ENCODE measurements around the gene ZP4. TPM values are rescaled to one million over a fixed set of nuclear protein-coding genes. Genes with fewer than 3 reads are reported as not detected.

The ZP4 gene
- total and polyA plus RNA-seq, 9 of the 15 experiments (the other 6 are each of a cell fraction or from before 2014, with no cell fraction given) = not detected

DNA sequence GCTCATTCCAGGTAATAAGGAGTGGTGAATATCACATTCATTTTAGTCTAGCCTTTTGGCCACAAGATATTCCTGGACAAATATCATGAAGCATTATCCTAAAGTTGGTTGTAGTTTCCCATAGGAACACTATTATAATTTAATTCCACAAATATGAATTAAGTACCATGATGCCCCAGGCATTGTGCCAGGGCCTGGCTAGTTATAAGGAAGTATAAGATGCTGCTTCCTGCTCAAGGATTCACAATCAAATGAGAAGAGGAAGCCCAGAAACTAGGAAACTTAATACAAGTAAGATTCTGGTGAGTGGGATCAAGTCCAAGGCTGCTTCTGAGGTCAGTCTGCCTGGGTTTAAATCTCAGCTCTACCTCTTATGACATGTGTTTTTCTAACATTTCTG lies 30.6 kb upstream of the ZP4 start (continued):
- TF ChIP-seq XRCC5 (IDR thresholded peaks at IDR 0.05; ENCODE audit: low read depth, low read length) = no peak
- TF ChIP-seq, protein P1, sequence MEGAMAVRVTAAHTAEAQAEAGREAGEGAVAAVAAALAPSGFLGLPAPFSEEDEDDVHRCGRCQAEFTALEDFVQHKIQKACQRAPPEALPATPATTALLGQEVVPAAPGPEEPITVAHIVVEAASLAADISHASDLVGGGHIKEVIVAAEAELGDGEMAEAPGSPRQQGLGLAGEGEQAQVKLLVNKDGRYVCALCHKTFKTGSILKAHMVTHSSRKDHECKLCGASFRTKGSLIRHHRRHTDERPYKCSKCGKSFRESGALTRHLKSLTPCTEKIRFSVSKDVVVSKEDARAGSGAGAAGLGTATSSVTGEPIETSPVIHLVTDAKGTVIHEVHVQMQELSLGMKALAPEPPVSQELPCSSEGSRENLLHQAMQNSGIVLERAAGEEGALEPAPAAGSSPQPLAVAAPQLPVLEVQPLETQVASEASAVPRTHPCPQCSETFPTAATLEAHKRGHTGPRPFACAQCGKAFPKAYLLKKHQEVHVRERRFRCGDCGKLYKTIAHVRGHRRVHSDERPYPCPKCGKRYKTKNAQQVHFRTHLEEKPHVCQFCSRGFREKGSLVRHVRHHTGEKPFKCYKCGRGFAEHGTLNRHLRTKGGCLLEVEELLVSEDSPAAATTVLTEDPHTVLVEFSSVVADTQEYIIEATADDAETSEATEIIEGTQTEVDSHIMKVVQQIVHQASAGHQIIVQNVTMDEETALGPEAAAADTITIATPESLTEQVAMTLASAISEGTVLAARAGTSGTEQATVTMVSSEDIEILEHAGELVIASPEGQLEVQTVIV (CRISPR knock-in tag; IDR thresholded peaks at IDR 0.05; ENCODE audit: borderline replicate concordance) = no peak

DNA sequence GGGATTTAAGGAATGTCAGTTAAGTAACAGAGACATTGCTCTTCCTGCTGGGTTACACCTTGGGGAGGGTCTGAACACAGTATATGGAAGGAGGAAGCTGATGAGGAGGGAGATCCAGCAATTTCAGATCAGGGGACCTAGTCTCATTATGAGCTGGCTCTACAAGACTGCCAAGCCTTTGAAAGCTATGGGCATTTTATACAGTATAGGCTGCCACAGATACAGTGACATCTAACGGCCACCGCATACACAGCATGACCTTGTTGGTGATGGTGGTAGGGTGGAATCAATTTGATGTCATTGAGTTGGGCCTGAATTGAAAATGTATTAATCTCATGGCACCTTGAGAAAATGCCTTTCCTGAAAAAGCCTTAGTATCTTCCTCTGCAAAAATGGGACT lies 22.6 kb upstream of the ZP4 start:
- TF ChIP-seq SMARCB1 (IDR thresholded peaks at IDR 0.05; ENCODE audit: insufficient read length, low read depth) (no peak), TAF7 (tag; IDR thresholded peaks at IDR 0.05) (no peak), MIER1 (IDR thresholded peaks at IDR 0.05; ENCODE audit: low read depth) (no peak), MAFK (IDR thresholded peaks at IDR 0.05; ENCODE audit: low read length) (no peak), RCOR1 (IDR thresholded peaks at IDR 0.05; ENCODE audit: borderline replicate concordance in 1 of 2, low read depth in 2 of 2, low read length in 2 of 2) (no peak), MYC (IDR thresholded peaks at IDR 0.05; ENCODE audit: low read depth, low read length) (no peak), MYC (CRISPR knock-in tag; IDR thresholded peaks at IDR 0.05; ENCODE audit: borderline replicate concordance, low read depth) (no peak)
- Histone ChIP-seq H3K9me1 (ENCODE audit: control insufficient read depth, insufficient read depth, low read length) (no peaks in the 10 kb centered on the region), H3K4me1 (replicated peaks in 1 of 2; ENCODE audit: control insufficient read depth in 2 of 2, insufficient read depth in 2 of 2, low read length in 2 of 2) (no peaks in the 10 kb centered on the region), H3K36me3 (ENCODE audit: control insufficient read depth, insufficient read depth, low read length) (no peaks in the 10 kb centered on the region), H3K4me2 (ENCODE audit: insufficient read depth, low read length) (no peak overlapping the region), H3K9ac (ENCODE audit: insufficient read depth in 1 of 2, low read depth in 2 of 2, low read length in 2 of 2) (no peak overlapping the region), H3K27me3 (ENCODE audit: control insufficient read depth in 2 of 2, insufficient read depth in 2 of 2, low read length in 2 of 2) (no peaks in the 10 kb centered on the region), H3K79me2 (ENCODE audit: control insufficient read depth, insufficient read depth, low read length) (no peaks in the 10 kb centered on the region), H3K9me3 (replicated peaks; ENCODE audit: control insufficient read depth, insufficient read depth, low read depth, low read length) (no peaks in the 10 kb centered on the region; the same call in 1 of the 2 replicates), H4K20me1 (replicated peaks; ENCODE audit: control insufficient read depth, insufficient read depth, low read length) (no peaks in the 10 kb centered on the region), H3K4me3 (no peak overlapping the region), H3K27ac (ENCODE audit: extremely low read depth, low read depth, low read length) (no peak overlapping the region), H2AFZ (ENCODE audit: low read depth, low read length) (no peak overlapping the region)
- in situ Hi-C loops (cut with MboI) (no loop called here), intact Hi-C loops (cut with micrococcal nuclease) (no loop called here)
- FAIRE-seq (no peak), ATAC-seq (no peak), DNase-seq (ENCODE audit: extremely low read depth in 1 of 4, low spot score in 3 of 4) (no peak)
- ChIA-PET POLR2A (no interaction called here), CTCF (ENCODE audit: low intra/inter-chr PET ratio) (no interaction called here)
- no TSS peak for BruUV-seq (replicated peaks)
- WGBS (ENCODE audit: insufficient coverage, low coverage, missing lambda C conversion rate) = 0% methylated on average over 2 of the region's 2 CpGs

All from K562 (cell line).